Liver (tissue), 3 donors: ENCODE data around the gene TOX2.

Experiments used
- CTCF ChIP-seq: fragments of 150-350 bp; IDR thresholded peaks from 2 replicates; pipeline ENCODE4 v1.5.1; 2017; ENCODE audit warnings: improper control_type of control experiment, low read depth, low read length; ENCODE audit not compliant: missing input control
- FOXA1 ChIP-seq: IDR thresholded peaks from 2 replicates; pipeline ENCODE4 v1.6.1; 2016; ENCODE audit warnings: antibody characterized with exemption
- GABPA ChIP-seq, 2 donors: IDR thresholded peaks in 1 of 2; conservative IDR thresholded peaks in 1 of 2; 2 replicates each; pipeline ENCODE4 v1.6.1; 2016; ENCODE audit warnings: antibody characterized with exemption in 2 of 2, mild to moderate bottlenecking in 1 of 2, moderate library complexity in 1 of 2
- JUND ChIP-seq, 2 donors: IDR thresholded peaks; 2 replicates each; pipeline ENCODE4 v1.6.1; 2016; ENCODE audit warnings: antibody characterized with exemption in 2 of 2
- NR2F2 ChIP-seq: IDR thresholded peaks from 2 replicates; pipeline ENCODE4 v1.6.1; 2016; ENCODE audit warnings: antibody characterized with exemption
- REST ChIP-seq: IDR thresholded peaks from 2 replicates; pipeline ENCODE4 v1.6.1; 2016; ENCODE audit warnings: antibody characterized with exemption, mild to moderate bottlenecking
- SP1 ChIP-seq: IDR thresholded peaks from 2 replicates; pipeline ENCODE4 v1.6.1; 2018; ENCODE audit warnings: antibody characterized with exemption, mild to moderate bottlenecking
- YY1 ChIP-seq: IDR thresholded peaks from 2 replicates; pipeline ENCODE4 v1.6.1; 2016; ENCODE audit warnings: antibody characterized with exemption, mild to moderate bottlenecking
- TF ChIP-seq, protein P1 (sequence below): IDR thresholded peaks from 2 replicates; pipeline ENCODE4 v1.6.1; 2016; ENCODE audit warnings: antibody characterized with exemption
- donor health status: healthy.
- donor health status: healthy.

- no peak for TF ChIP-seq JUND (IDR thresholded peaks at IDR 0.05)
- no peak for TF ChIP-seq SP1
- TF ChIP-seq, protein P1, sequence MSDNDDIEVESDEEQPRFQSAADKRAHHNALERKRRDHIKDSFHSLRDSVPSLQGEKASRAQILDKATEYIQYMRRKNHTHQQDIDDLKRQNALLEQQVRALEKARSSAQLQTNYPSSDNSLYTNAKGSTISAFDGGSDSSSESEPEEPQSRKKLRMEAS, result no peak
- no peak for TF ChIP-seq CTCF
- no peak for TF ChIP-seq YY1
- TF ChIP-seq FOXA1, result no peak
- no peak for TF ChIP-seq NR2F2
- TF ChIP-seq GABPA (IDR thresholded peaks at IDR 0.05 in 1 of 2, conservative IDR thresholded peaks at IDR 0.05 in 1 of 2), result no peak
- TF ChIP-seq REST, result no peak
These were observed 176.4 kb downstream of the TOX2 start for GRCh38 chr20:44091026-44091425.
